Suprapubic skin (tissue), 4 donors: ENCODE measurements around the gene NKD2.

Experiments used
- POLR2A ChIP-seq, 2 donors: fragments of 450-650 bp; IDR thresholded peaks; one replicate each; pipeline ENCODE4 v1.6.1; 2017; ENCODE audit warnings: antibody characterized with exemption in 2 of 2, mild to moderate bottlenecking in 2 of 2, moderate library complexity in 2 of 2
- POLR2AphosphoS5 ChIP-seq, 3 donors: sonication (generic); formaldehyde crosslinking; IDR thresholded peaks; one replicate each; pipeline ENCODE4 v1.6.1; 2017; ENCODE audit warnings: antibody characterized with exemption in 3 of 3
- TF ChIP-seq, protein P1 (sequence below), 2 donors: fragments of 200-600 bp in 1 of 2; fragments of 450-650 bp in 1 of 2; sonication (generic) in 1 of 2; IDR thresholded peaks; one replicate each; pipeline ENCODE4 v1.5.1; 2016 to 2019; ENCODE audit warnings: antibody characterized with exemption in 2 of 2, mild to moderate bottlenecking in 1 of 2, moderate library complexity in 1 of 2

DNA sequence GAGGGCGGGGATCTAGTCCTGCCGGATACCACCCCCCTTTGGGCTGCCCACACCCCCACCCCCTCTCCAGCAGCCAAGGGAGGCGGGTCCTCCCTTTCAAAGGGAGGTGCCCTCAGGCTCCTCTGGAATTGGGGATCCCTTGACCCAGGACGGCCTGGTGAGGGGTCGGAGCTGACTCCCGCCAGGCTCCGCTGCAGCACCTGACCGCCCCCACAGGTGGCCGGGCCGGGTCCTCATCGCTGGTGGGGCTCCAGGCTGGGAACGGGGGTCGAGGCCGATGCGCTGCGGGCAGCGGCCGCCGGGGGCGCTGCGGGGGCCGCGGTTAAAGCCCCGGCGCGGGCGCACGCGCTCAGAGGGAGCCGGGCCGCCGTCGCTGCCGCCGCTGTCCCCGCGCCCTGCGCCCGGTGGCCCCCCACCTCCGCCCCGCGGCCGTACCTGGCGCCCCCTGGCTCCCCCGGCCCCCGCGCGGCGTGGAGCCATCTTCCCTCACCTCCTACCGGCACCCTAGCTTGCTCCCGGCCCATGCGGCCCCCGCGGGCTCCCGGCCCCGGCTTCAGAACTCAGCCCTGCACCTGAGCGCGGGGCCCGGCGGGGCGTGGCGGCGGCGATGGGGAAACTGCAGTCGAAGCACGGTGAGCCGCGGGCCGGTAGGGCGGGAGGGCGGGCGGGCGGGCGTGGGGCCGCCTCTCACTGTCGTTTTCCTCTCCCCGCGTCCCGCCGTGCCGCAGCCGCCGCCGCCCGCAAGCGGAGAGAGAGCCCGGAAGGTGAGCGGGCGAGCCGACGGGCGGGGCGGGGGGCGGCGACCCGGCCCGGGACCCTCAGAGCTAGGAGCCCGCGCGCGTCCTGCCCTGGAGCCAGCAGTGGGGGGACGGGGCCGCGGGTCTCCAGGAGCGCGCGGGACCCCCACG, at the start of gene NKD2:
- no peak for TF ChIP-seq POLR2AphosphoS5 (IDR thresholded peaks at IDR 0.05)
- TF ChIP-seq, protein P1, sequence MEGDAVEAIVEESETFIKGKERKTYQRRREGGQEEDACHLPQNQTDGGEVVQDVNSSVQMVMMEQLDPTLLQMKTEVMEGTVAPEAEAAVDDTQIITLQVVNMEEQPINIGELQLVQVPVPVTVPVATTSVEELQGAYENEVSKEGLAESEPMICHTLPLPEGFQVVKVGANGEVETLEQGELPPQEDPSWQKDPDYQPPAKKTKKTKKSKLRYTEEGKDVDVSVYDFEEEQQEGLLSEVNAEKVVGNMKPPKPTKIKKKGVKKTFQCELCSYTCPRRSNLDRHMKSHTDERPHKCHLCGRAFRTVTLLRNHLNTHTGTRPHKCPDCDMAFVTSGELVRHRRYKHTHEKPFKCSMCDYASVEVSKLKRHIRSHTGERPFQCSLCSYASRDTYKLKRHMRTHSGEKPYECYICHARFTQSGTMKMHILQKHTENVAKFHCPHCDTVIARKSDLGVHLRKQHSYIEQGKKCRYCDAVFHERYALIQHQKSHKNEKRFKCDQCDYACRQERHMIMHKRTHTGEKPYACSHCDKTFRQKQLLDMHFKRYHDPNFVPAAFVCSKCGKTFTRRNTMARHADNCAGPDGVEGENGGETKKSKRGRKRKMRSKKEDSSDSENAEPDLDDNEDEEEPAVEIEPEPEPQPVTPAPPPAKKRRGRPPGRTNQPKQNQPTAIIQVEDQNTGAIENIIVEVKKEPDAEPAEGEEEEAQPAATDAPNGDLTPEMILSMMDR (IDR thresholded peaks at IDR 0.05): peak; percentile 63 to 74
- TF ChIP-seq POLR2A (IDR thresholded peaks at IDR 0.05): no peak
